HEK293 (cell line): ENCODE measurements around the gene ZER1.
A peak's percentile ranks its signal among the peaks of the same experiment; 100 is the strongest.

Experiments used
- CTCF ChIP-seq: fragments of 450-650 bp; formaldehyde crosslinking; IDR thresholded peaks from 2 replicates; pipeline ENCODE4 v1.5.1; 2016; ENCODE audit warnings: missing biosample characterization, missing genetic modification characterization
- HOXD13 ChIP-seq: sonication (generic); formaldehyde crosslinking; IDR thresholded peaks from 2 replicates; pipeline ENCODE4 v1.8.0; 2022; ENCODE audit warnings: missing genetic modification reagents, borderline replicate concordance
- ZNF140 ChIP-seq: fragments of 450-650 bp; formaldehyde crosslinking; IDR thresholded peaks from 2 replicates; pipeline ENCODE4 v1.5.1; 2016; ENCODE audit warnings: missing biosample characterization, missing genetic modification characterization
- ZNF169 ChIP-seq: fragments of 450-650 bp; formaldehyde crosslinking; IDR thresholded peaks from 2 replicates; pipeline ENCODE4 v1.5.1; 2016; ENCODE audit warnings: missing biosample characterization, missing genetic modification characterization
- ZNF174 ChIP-seq: fragments of 450-650 bp; formaldehyde crosslinking; IDR thresholded peaks from 2 replicates; pipeline ENCODE4 v1.5.0; 2017; ENCODE audit warnings: missing biosample characterization, mild to moderate bottlenecking, missing genetic modification characterization
- ZNF555 ChIP-seq: fragments of 450-650 bp; formaldehyde crosslinking; conservative IDR thresholded peaks from 2 replicates; pipeline ENCODE4 v1.5.1; 2017; ENCODE audit warnings: missing biosample characterization, mild to moderate bottlenecking, missing genetic modification characterization, inconsistent platforms
- TF ChIP-seq, protein P1 (sequence below): fragments of 450-650 bp; formaldehyde crosslinking; IDR thresholded peaks from 2 replicates; pipeline ENCODE4 v1.5.1; 2016; ENCODE audit warnings: missing biosample characterization, missing genetic modification characterization
- TF ChIP-seq, protein P2 (sequence below): fragments of 450-650 bp; formaldehyde crosslinking; IDR thresholded peaks from 2 replicates; pipeline ENCODE4 v1.5.1; 2016; ENCODE audit warnings: missing biosample characterization, missing genetic modification characterization
- TF ChIP-seq, protein P3 (sequence below): sonication (generic); formaldehyde crosslinking; IDR thresholded peaks from 2 replicates; pipeline ENCODE4 v1.8.1; 2022; ENCODE audit warnings: mild to moderate bottlenecking, moderate library complexity, missing genetic modification reagents

DNA sequence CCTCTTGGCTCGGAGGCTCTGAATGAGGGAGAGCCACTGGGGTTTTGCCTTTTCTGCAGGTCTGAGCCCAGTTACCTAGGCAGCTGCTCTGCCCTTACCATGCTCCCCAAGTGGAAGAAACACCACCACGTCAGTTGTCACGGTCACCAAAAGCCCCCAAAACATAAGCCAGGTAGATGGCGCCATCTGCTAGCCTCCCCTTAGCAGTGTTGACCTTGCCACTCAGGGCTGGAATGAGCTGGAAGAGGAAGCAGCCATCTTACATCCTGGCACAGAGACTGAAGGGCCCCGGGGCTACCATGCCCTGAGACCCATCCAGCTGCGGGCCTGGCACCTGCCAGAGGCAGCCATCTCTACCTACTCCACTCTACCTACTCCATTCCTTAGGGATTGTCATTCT, 7.4 kb downstream of the ZER1 start:
- TF ChIP-seq ZNF555 (tag by site-specific recombination) (no peak), ZNF140 (tag by site-specific recombination) (no peak), ZNF169 (tag by site-specific recombination) (no peak), ZNF174 (tag by site-specific recombination) (no peak), CTCF (tag by site-specific recombination) (0 out of 2 replicates have a peak, but pooled peaks have one; percentile 15), HOXD13 (CRISPR knock-in tag) (no peak)
- TF ChIP-seq, protein P1, sequence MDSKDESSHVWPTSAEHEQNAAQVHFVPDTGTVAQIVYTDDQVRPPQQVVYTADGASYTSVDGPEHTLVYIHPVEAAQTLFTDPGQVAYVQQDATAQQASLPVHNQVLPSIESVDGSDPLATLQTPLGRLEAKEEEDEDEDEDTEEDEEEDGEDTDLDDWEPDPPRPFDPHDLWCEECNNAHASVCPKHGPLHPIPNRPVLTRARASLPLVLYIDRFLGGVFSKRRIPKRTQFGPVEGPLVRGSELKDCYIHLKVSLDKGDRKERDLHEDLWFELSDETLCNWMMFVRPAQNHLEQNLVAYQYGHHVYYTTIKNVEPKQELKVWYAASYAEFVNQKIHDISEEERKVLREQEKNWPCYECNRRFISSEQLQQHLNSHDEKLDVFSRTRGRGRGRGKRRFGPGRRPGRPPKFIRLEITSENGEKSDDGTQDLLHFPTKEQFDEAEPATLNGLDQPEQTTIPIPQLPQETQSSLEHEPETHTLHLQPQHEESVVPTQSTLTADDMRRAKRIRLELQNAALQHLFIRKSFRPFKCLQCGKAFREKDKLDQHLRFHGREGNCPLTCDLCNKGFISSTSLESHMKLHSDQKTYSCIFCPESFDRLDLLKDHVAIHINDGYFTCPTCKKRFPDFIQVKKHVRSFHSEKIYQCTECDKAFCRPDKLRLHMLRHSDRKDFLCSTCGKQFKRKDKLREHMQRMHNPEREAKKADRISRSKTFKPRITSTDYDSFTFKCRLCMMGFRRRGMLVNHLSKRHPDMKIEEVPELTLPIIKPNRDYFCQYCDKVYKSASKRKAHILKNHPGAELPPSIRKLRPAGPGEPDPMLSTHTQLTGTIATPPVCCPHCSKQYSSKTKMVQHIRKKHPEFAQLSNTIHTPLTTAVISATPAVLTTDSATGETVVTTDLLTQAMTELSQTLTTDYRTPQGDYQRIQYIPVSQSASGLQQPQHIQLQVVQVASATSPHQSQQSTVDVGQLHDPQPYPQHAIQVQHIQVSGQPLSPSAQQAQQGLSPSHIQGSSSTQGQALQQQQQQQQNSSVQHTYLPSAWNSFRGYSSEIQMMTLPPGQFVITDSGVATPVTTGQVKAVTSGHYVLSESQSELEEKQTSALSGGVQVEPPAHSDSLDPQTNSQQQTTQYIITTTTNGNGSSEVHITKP: no peak
- TF ChIP-seq, protein P2, sequence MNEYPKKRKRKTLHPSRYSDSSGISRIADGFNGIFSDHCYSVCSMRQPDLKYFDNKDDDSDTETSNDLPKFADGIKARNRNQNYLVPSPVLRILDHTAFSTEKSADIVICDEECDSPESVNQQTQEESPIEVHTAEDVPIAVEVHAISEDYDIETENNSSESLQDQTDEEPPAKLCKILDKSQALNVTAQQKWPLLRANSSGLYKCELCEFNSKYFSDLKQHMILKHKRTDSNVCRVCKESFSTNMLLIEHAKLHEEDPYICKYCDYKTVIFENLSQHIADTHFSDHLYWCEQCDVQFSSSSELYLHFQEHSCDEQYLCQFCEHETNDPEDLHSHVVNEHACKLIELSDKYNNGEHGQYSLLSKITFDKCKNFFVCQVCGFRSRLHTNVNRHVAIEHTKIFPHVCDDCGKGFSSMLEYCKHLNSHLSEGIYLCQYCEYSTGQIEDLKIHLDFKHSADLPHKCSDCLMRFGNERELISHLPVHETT (tag by site-specific recombination): no peak
- TF ChIP-seq, protein P3, sequence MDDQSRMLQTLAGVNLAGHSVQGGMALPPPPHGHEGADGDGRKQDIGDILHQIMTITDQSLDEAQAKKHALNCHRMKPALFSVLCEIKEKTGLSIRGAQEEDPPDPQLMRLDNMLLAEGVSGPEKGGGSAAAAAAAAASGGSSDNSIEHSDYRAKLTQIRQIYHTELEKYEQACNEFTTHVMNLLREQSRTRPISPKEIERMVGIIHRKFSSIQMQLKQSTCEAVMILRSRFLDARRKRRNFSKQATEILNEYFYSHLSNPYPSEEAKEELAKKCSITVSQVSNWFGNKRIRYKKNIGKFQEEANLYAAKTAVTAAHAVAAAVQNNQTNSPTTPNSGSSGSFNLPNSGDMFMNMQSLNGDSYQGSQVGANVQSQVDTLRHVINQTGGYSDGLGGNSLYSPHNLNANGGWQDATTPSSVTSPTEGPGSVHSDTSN (CRISPR knock-in tag): no peak
